Mesenchymal stem cell (in vitro differentiated cells and primary cell): Measurements from ENCODE around the gene GLCE.

ENCODE experiments used
- DNase-seq: peaks from one replicate; pipeline ENCODE4 v3.0.0-alpha.2; 2013
- H2AFZ ChIP-seq: one replicate; pipeline ENCODE4 v1.6.1; 2013; ENCODE audit warnings: low read depth, mild to moderate bottlenecking, control low read depth, inconsistent platforms, low read length, moderate library complexity
- H2AK5ac ChIP-seq: 2 replicates; pipeline ENCODE4 v1.6.1; 2013; ENCODE audit warnings: low read length, moderate library complexity, mild to moderate bottlenecking, inconsistent platforms; ENCODE audit not compliant: severe bottlenecking
- H2BK120ac ChIP-seq: one replicate; pipeline ENCODE4 v1.6.1; 2013; ENCODE audit warnings: low read depth, mild to moderate bottlenecking, inconsistent platforms, low read length, moderate library complexity
- H2BK12ac ChIP-seq, 2 experiments: one replicate each; pipeline ENCODE4 v1.6.1; 2013; ENCODE audit warnings: inconsistent platforms in 2 of 2, low read length in 2 of 2, mild to moderate bottlenecking in 2 of 2, moderate library complexity in 2 of 2, control low read depth in 1 of 2
- H2BK15ac ChIP-seq: one replicate; pipeline ENCODE4 v1.6.1; 2013; ENCODE audit warnings: mild to moderate bottlenecking, low read depth, inconsistent platforms; ENCODE audit not compliant: poor library complexity, severe bottlenecking
- H2BK5ac ChIP-seq: 2 replicates; pipeline ENCODE4 v1.6.1; 2013; ENCODE audit warnings: low read depth, mild to moderate bottlenecking, low read length, control low read depth, inconsistent platforms; ENCODE audit not compliant: poor library complexity, severe bottlenecking
- H3K14ac ChIP-seq, 2 experiments: one replicate each; pipeline ENCODE4 v1.6.1; 2013; ENCODE audit warnings: inconsistent platforms in 2 of 2, low read length in 2 of 2, control low read depth in 1 of 2, mild to moderate bottlenecking in 1 of 2, moderate library complexity in 1 of 2
- H3K18ac ChIP-seq, 2 experiments: one replicate each; pipeline ENCODE4 v1.6.1; 2013; ENCODE audit warnings: inconsistent platforms in 2 of 2, low read length in 2 of 2, control low read depth in 1 of 2, low read depth in 1 of 2, mild to moderate bottlenecking in 1 of 2
- H3K23ac ChIP-seq, 2 experiments: one replicate each; pipeline ENCODE4 v1.6.1; 2013; ENCODE audit warnings: inconsistent platforms in 2 of 2, low read length in 2 of 2, mild to moderate bottlenecking in 2 of 2, moderate library complexity in 2 of 2, control low read depth in 1 of 2
- H3K27ac ChIP-seq: 2 replicates; pipeline ENCODE4 v1.5.1; 2013; ENCODE audit warnings: mild to moderate bottlenecking, moderate library complexity, low read length, control low read depth, inconsistent platforms; ENCODE audit not compliant: poor library complexity, severe bottlenecking
- H3K27me3 ChIP-seq, 2 experiments: 2 replicates each; pipeline versions ENCODE4 v1.6.1 to v1.7.0; 2013; ENCODE audit warnings: low read length in 2 of 2, mild to moderate bottlenecking in 2 of 2, moderate library complexity in 2 of 2, control low read depth in 1 of 2, inconsistent platforms in 1 of 2; ENCODE audit not compliant: control insufficient read depth in 1 of 2, insufficient read depth in 1 of 2
- H3K36me3 ChIP-seq, 2 experiments: 2 replicates each; pipeline versions ENCODE4 v1.6.1 to v1.7.0; 2013; ENCODE audit warnings: low read length in 2 of 2, control low read depth in 1 of 2, inconsistent platforms in 1 of 2, low read depth in 1 of 2, mild to moderate bottlenecking in 1 of 2; ENCODE audit not compliant: insufficient read depth in 2 of 2, control insufficient read depth in 1 of 2
- H3K4ac ChIP-seq, 2 experiments: one replicate each; pipeline ENCODE4 v1.6.1; 2013; ENCODE audit warnings: inconsistent platforms in 2 of 2, low read length in 2 of 2, mild to moderate bottlenecking in 2 of 2, moderate library complexity in 2 of 2, control low read depth in 1 of 2, low read depth in 1 of 2
- H3K4me1 ChIP-seq: 2 replicates; pipeline ENCODE4 v1.6.1; 2013; ENCODE audit warnings: low read depth, low read length, control low read depth; ENCODE audit not compliant: control insufficient read depth, insufficient read depth
- H3K4me2 ChIP-seq: 2 replicates; pipeline ENCODE4 v1.6.1; 2013; ENCODE audit warnings: low read length, mild to moderate bottlenecking, inconsistent platforms; ENCODE audit not compliant: poor library complexity, severe bottlenecking
- H3K4me3 ChIP-seq, 2 experiments: 2 replicates each; pipeline versions ENCODE4 v1.5.1 to v1.7.0; 2013; ENCODE audit warnings: low read length in 2 of 2, mild to moderate bottlenecking in 2 of 2, control low read depth in 1 of 2, low read depth in 1 of 2; ENCODE audit not compliant: insufficient read depth in 1 of 2
- H3K79me1 ChIP-seq: replicated peaks from 2 replicates; pipeline ENCODE4 v1.6.1; 2013; ENCODE audit warnings: mild to moderate bottlenecking, control low read depth, low read length, inconsistent platforms; ENCODE audit not compliant: poor library complexity, severe bottlenecking
- H3K9ac ChIP-seq: 2 replicates; pipeline ENCODE4 v1.7.0; 2013; ENCODE audit warnings: mild to moderate bottlenecking, low read length, moderate library complexity
- H3K9me3 ChIP-seq: 2 replicates; pipeline ENCODE4 v1.7.0; 2013; ENCODE audit warnings: mild to moderate bottlenecking, low read length; ENCODE audit not compliant: control insufficient read depth
- H4K8ac ChIP-seq: one replicate; pipeline ENCODE4 v1.6.1; 2013; ENCODE audit warnings: inconsistent platforms, mild to moderate bottlenecking, low read length, moderate library complexity
- H4K91ac ChIP-seq: one replicate; pipeline ENCODE4 v1.6.1; 2013; ENCODE audit warnings: mild to moderate bottlenecking, low read length, inconsistent platforms
- WGBS: methylation state at CpG from one replicate; pipeline ENCODE4 v1.1.7; 2013; ENCODE audit warnings: mixed read lengths; 5-methylcytosine and 5-hydroxymethylcytosine counted together

GLCE gene

GRCh38 chr15:69272891-69273290 lies 112.5 kb downstream of the GLCE start:
- DNase-seq: no peak
- H3K79me1 ChIP-seq: no peaks in the 10 kb centered on the region
- no peak overlapping the region for H3K4me2 ChIP-seq
- no peak overlapping the region for H3K4me3 ChIP-seq
- H3K18ac ChIP-seq: no peak overlapping the region
- no peak overlapping the region for H4K91ac ChIP-seq
- no peak overlapping the region for H3K23ac ChIP-seq
- H2BK5ac ChIP-seq: no peak overlapping the region
- peaks cover 4% of the 10 kb centered on the region for H3K4me1 ChIP-seq
- H3K9ac ChIP-seq: no peak overlapping the region
- no peak overlapping the region for H2AFZ ChIP-seq
- H2BK12ac ChIP-seq: no peak overlapping the region
- no peak overlapping the region for H2BK120ac ChIP-seq
- no peak overlapping the region for H2BK15ac ChIP-seq
- H4K8ac ChIP-seq: no peak overlapping the region
- H3K27ac ChIP-seq: no peak overlapping the region
- H3K4ac ChIP-seq: no peak overlapping the region
- H3K9me3 ChIP-seq: no peaks in the 10 kb centered on the region
- H3K14ac ChIP-seq: no peak overlapping the region
- no peaks in the 10 kb centered on the region for H3K27me3 ChIP-seq
- 97% methylated on average over 6 of the region's 6 CpGs for WGBS
- H2AK5ac ChIP-seq: no peak overlapping the region
- peaks cover 0 to 10% of the 10 kb centered on the region in 2 experiments for H3K36me3 ChIP-seq

DNA sequence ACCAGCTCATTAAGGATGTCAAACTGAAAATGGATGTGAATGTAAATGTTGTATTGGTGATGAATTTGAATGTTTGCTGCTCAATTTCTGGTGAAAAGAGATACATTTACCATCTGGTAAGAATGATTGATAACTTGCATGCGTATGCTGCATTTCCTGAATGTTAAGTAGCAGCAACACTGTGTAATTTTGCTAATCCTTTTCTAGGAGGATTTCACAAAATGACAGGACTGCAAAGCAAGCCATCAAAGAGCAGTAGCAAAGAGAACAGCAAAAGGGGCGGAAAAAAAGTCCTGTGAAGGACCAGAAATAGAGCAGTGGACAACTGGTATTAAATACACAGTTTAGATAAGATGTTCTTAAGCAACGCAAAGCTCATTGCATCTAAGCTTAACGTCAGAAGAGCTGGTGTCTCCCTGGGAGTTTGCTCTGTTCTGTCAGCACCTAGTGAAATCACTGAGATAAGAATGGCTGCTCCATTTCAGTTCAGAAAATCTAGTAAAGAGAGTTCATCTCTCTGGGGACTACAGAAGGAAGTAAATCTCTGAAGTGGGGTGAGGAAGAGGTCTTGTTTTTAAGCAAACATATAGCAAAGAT lies 114.7 kb downstream of the GLCE start:
- H2BK120ac ChIP-seq: no peak overlapping the region
- H2BK12ac ChIP-seq: no peak overlapping the region
- no peak overlapping the region for H2BK15ac ChIP-seq
- no peaks in the 10 kb centered on the region for H3K27me3 ChIP-seq
- H3K14ac ChIP-seq: no peak overlapping the region
- H4K8ac ChIP-seq: no peak overlapping the region
- H3K4me1 ChIP-seq: peaks cover 4% of the 10 kb centered on the region
- no peak overlapping the region for H2AFZ ChIP-seq
- DNase-seq: peak; percentile 60
- no peak overlapping the region for H3K4me3 ChIP-seq
- H3K9ac ChIP-seq: no peak overlapping the region
- no peak overlapping the region for H4K91ac ChIP-seq
- no peak overlapping the region for H3K23ac ChIP-seq
- no peaks in the 10 kb centered on the region for H3K79me1 ChIP-seq
- no peak overlapping the region for H3K27ac ChIP-seq
- no peak overlapping the region for H3K4me2 ChIP-seq
- no peaks in the 10 kb centered on the region for H3K9me3 ChIP-seq
- H3K18ac ChIP-seq: no peak overlapping the region
- no peak overlapping the region for H3K4ac ChIP-seq
- WGBS: 46% methylated on average over 4 of the region's 4 CpGs
- no peaks in the 10 kb centered on the region for H3K36me3 ChIP-seq
- no peak overlapping the region for H2AK5ac ChIP-seq
- H2BK5ac ChIP-seq: no peak overlapping the region

DNA sequence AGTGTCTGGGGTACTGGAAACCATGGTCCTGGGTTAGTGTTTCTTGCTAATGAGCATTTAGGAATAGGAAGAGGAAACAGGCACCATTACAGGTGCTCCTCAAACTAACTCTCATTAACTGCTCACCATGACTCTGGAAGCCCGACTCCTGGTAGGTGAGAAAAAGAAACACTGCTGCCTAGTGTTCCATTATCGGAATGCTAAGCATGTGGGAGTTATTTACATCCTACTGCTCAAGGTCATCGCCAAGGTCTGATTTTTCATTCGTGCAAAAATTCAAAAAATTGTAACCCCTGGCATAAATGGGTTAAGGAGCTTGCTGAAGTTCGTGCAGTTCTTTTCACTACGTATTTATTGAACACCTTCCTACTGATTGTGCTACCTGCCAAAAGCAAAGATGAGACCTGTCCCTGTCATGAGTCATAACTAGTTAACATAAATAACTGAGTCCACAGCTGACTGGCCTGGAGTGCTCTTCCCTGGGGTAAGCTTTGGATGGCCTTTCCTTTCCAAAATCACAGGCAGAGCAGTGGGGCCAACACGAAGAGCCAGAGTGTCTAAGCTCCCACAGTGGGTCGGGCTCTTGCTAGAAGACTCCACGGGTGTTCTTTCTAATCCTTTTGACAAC lies 115.6 kb downstream of the GLCE start:
- Histone ChIP-seq H2BK120ac (no peak overlapping the region), H2AFZ (no peak overlapping the region), H3K36me3 (no peaks in the 10 kb centered on the region)

DNA sequence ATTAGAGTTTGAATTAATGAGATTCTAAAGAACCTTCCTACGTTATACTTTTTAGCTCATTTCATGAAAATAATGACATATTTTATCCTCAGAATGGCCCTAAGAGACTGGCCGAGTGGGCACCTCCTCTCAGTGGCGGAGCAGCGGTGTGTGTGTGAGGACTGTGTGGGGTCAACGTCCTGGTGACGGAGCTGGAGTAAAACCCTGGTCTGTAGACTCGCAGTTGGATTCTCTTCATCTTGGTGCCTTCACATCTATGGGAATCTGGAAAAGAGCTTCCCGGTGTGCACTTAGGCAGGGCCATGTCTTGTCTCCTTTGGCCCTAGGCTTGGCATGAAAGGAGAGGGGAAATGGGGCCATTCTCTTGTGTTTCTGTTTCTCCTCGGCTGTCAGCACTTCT lies 116.9 kb downstream of the GLCE start:
- no peak overlapping the region for H2AFZ ChIP-seq
- WGBS: 91% methylated on average over 9 of the region's 9 CpGs
- no peak overlapping the region for H2AK5ac ChIP-seq
- H3K9ac ChIP-seq: no peak overlapping the region
- H3K27me3 ChIP-seq: no peaks in the 10 kb centered on the region
- H3K9me3 ChIP-seq: no peaks in the 10 kb centered on the region
- H3K23ac ChIP-seq: no peak overlapping the region
- no peak overlapping the region for H4K8ac ChIP-seq
- no peak overlapping the region for H3K18ac ChIP-seq
- H3K79me1 ChIP-seq: no peaks in the 10 kb centered on the region
- no peak overlapping the region for H2BK5ac ChIP-seq
- no peak overlapping the region for H3K4ac ChIP-seq
- no peak overlapping the region for H2BK15ac ChIP-seq
- no peak overlapping the region for H2BK12ac ChIP-seq
- H3K27ac ChIP-seq: no peak overlapping the region
- no peak overlapping the region for H4K91ac ChIP-seq
- no peak overlapping the region for H2BK120ac ChIP-seq
- H3K14ac ChIP-seq: no peak overlapping the region
- no peak overlapping the region for H3K4me3 ChIP-seq
- peaks cover 4% of the 10 kb centered on the region for H3K4me1 ChIP-seq
- no peak overlapping the region for H3K4me2 ChIP-seq
- H3K36me3 ChIP-seq: no peaks in the 10 kb centered on the region
- DNase-seq: no peak

More for the DNA sequence above, 115.6 kb downstream of the GLCE start:
- Histone ChIP-seq H3K23ac (no peak overlapping the region), H3K4ac (no peak overlapping the region), H3K79me1 (no peaks in the 10 kb centered on the region), H3K9me3 (no peaks in the 10 kb centered on the region), H2BK12ac (no peak overlapping the region), H3K9ac (no peak overlapping the region), H3K27me3 (no peaks in the 10 kb centered on the region), H4K91ac (no peak overlapping the region), H3K4me1 (peaks cover 4% of the 10 kb centered on the region), H2BK15ac (no peak overlapping the region), H3K14ac (no peak overlapping the region), H2AK5ac (no peak overlapping the region), H3K4me2 (no peak overlapping the region), H4K8ac (no peak overlapping the region), H3K4me3 (no peak overlapping the region), H2BK5ac (no peak overlapping the region), H3K27ac (no peak overlapping the region), H3K18ac (no peak overlapping the region)
- no peak for DNase-seq
- WGBS: 84% methylated on average over 9 of the region's 9 CpGs
